AG09309 (cell line): ENCODE data around the gene DCXR.

ENCODE experiments used
- DNase-seq: peaks from one replicate; pipeline ENCODE4 v3.0.0-alpha.2; 2010; ENCODE audit warnings: low read depth
- H3K4me3 ChIP-seq: 2 replicates; pipeline ENCODE4 v1.5.1; 2011; ENCODE audit warnings: mild to moderate bottlenecking, low read depth, low read length, moderate library complexity; ENCODE audit not compliant: control insufficient read depth
- CTCF ChIP-seq: IDR thresholded peaks from 2 replicates; pipeline ENCODE4 v1.5.1; 2011; ENCODE audit warnings: mild to moderate bottlenecking, low read depth, low read length, inconsistent platforms; ENCODE audit not compliant: insufficient read depth, control insufficient read depth; ENCODE audit errors: missing control alignments

The DCXR gene

GRCh38 chr17:82037092-82037888 lies at the start of gene DCXR:
Gene DCXR (minus strand): TSS chr17:82037697. CDS start chr17:82037682, 15 bp downstream.
- DNase-seq, result peak; percentile 48
- H3K4me3 ChIP-seq, result peak within 1 kb of the TSS; percentile 77
- peak; percentile 62 for TF ChIP-seq CTCF

- no peak overlapping the region for H3K4me3 ChIP-seq
- TF ChIP-seq CTCF, result no peak
- no peak for DNase-seq
Observed at GRCh38 chr17:82085931-82086764, 48.7 kb upstream of the DCXR start.

GRCh38 chr17:82085031-82085861 lies 47.7 kb upstream of the DCXR start:
- no peak for TF ChIP-seq CTCF

GRCh38 chr17:82084373-82085030 lies 47.0 kb upstream of the DCXR start:
- DNase-seq, result no peak
- no peak overlapping the region for H3K4me3 ChIP-seq
- TF ChIP-seq CTCF, result no peak

More at GRCh38 chr17:82085031-82085861, 47.7 kb upstream of the DCXR start:
- DNase-seq, result no peak
- no peak overlapping the region for H3K4me3 ChIP-seq

- no peak for TF ChIP-seq CTCF
- no peak for DNase-seq
- H3K4me3 ChIP-seq, result no peak overlapping the region
Observed at GRCh38 chr17:82083533-82084359, 46.2 kb upstream of the DCXR start.
